LNCaP clone FGC (cell line): ENCODE results near the gene MIEF2.
A peak's percentile ranks its signal among the peaks of the same experiment; 100 is the strongest.

Source experiments
- DNase-seq: peaks from one replicate; pipeline ENCODE4 v3.0.0-alpha.2; 2011; ENCODE audit warnings: low read depth
- H3K4me3 ChIP-seq: 2 replicates; pipeline ENCODE4 v1.5.1; 2011; ENCODE audit warnings: mild to moderate bottlenecking, low read depth, low read length, control low read depth
- CTCF ChIP-seq: IDR thresholded peaks from 2 replicates; pipeline ENCODE4 v1.5.1; 2012; ENCODE audit warnings: mild to moderate bottlenecking; ENCODE audit not compliant: control insufficient read depth, insufficient read depth; ENCODE audit errors: extremely low read depth

MIEF2 gene

GRCh38 chr17:18250259-18250658, 10.2 kb upstream of the MIEF2 start:
- DNase-seq = peak; percentile 76
- TF ChIP-seq CTCF = no peak
- H3K4me3 ChIP-seq = no peak overlapping the region

GRCh38 chr17:18250708-18251107, 9.8 kb upstream of the MIEF2 start:
- no peak for TF ChIP-seq CTCF
- H3K4me3 ChIP-seq = no peak overlapping the region
- no peak for DNase-seq

GRCh38 chr17:18251204-18251603, 9.3 kb upstream of the MIEF2 start:
- no peak for DNase-seq
- TF ChIP-seq CTCF = no peak
- no peak overlapping the region for H3K4me3 ChIP-seq

GRCh38 chr17:18252160-18252559, 8.3 kb upstream of the MIEF2 start:
- DNase-seq = no peak
- no peak for TF ChIP-seq CTCF
- no peak overlapping the region for H3K4me3 ChIP-seq

- no peak for TF ChIP-seq CTCF
- no peak for DNase-seq
- no peak overlapping the region for H3K4me3 ChIP-seq
Observed at GRCh38 chr17:18253187-18253884, 7.1 kb upstream of the MIEF2 start.

GRCh38 chr17:18253947-18254821, 6.3 kb upstream of the MIEF2 start:
- TF ChIP-seq CTCF = no peak
- H3K4me3 ChIP-seq = no peak overlapping the region
- DNase-seq = no peak
